Brain microvascular endothelial cell (primary cell): Measurements from ENCODE around the gene TACR2.

Source experiments
- DNase-seq: peaks from one replicate; pipeline ENCODE4 v3.0.0-alpha.2; 2020
- H3K27ac ChIP-seq: fragments of 250-450 bp; sonication (Bioruptor Pico); 2 replicates; pipeline ENCODE4 v1.5.1; 2020; ENCODE audit warnings: mild to moderate bottlenecking, moderate library complexity
- H3K27me3 ChIP-seq: fragments of 250-450 bp; sonication (Bioruptor Pico); replicated peaks from 2 replicates; pipeline ENCODE4 v1.5.1; 2020; ENCODE audit warnings: mild to moderate bottlenecking
- H3K36me3 ChIP-seq: fragments of 250-450 bp; sonication (Bioruptor Pico); replicated peaks from 2 replicates; pipeline ENCODE4 v1.5.1; 2020; ENCODE audit warnings: mild to moderate bottlenecking
- H3K4me3 ChIP-seq: 2 replicates; pipeline ENCODE4 v1.5.1; 2011; ENCODE audit warnings: low read depth, mild to moderate bottlenecking, control low read depth, low read length, moderate library complexity
- in situ Hi-C: cut with HindIII; loops from 2 replicates; pipeline ENCODE4 v1.10.0; 2017; ENCODE audit warnings: low sequenced_read_pairs, low pct_ligation_motif_present
- TF ChIP-seq, protein P1 (sequence below): IDR thresholded peaks from 2 replicates; pipeline ENCODE4 v1.5.1; 2011; ENCODE audit warnings: low read depth, mild to moderate bottlenecking, moderate library complexity, low read length, control low read depth, inconsistent platforms; ENCODE audit errors: missing control alignments

Gene TACR2

DNA sequence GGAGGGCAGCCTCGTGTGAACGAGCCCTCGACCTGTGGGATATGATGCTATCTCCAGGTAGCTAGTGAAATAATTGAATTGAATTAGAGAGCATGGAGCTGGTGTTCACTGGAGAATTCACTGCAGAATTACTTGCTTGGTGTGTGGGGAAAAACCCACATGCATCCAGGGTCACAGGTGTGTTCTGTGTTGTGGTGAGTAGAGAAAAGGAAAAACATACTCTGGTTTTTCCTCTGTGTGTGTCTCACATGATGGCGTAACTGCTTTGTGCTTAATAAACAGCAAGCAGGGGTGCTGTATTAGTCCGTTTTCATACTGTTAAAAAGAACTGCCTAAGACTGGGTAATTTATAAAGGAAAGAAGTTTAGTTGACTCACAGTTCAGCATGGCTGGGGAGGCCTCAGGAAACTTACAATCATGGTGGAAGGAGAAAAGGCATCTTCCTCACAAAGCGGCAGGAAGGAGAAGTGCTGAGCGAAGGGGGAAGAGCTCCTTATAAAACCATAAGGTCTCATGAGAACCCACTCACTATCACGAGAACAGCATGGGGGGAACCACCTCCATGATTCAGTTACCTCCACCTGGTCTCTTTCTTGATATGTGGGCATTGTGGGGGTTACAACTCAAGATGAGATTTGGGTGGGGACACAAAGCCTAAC is 62.6 kb downstream of the TACR2 start:
- Histone ChIP-seq H3K4me3 (no peak overlapping the region), H3K36me3 (no peaks in the 10 kb centered on the region), H3K27ac (no peak overlapping the region), H3K27me3 (no peaks in the 10 kb centered on the region)
- in situ Hi-C loops = no loop called here
- TF ChIP-seq, protein P1, sequence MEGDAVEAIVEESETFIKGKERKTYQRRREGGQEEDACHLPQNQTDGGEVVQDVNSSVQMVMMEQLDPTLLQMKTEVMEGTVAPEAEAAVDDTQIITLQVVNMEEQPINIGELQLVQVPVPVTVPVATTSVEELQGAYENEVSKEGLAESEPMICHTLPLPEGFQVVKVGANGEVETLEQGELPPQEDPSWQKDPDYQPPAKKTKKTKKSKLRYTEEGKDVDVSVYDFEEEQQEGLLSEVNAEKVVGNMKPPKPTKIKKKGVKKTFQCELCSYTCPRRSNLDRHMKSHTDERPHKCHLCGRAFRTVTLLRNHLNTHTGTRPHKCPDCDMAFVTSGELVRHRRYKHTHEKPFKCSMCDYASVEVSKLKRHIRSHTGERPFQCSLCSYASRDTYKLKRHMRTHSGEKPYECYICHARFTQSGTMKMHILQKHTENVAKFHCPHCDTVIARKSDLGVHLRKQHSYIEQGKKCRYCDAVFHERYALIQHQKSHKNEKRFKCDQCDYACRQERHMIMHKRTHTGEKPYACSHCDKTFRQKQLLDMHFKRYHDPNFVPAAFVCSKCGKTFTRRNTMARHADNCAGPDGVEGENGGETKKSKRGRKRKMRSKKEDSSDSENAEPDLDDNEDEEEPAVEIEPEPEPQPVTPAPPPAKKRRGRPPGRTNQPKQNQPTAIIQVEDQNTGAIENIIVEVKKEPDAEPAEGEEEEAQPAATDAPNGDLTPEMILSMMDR = no peak
- DNase-seq = no peak
